ENCODE data around the gene GLYR1. TPM values are rescaled to one million over a fixed set of nuclear protein-coding genes. Genes with fewer than 3 reads are reported as not detected.

GLYR1 gene
- total RNA-seq, 4 donors from 2014 or later: 44.4 to 56.0 (median 52.0) TPM

GRCh38 chr16:4836727-4837126, 10.4 kb downstream of the GLYR1 start:
- TF ChIP-seq CTCF (IDR thresholded peaks at IDR 0.05): no peak
- DNase-seq (ENCODE audit: low spot score): no peak
- no peak for ATAC-seq (ENCODE audit: low FRiP score)

- ATAC-seq (ENCODE audit: low FRiP score): no peak
- no peak for TF ChIP-seq CTCF (IDR thresholded peaks at IDR 0.05)
- no peak for DNase-seq (ENCODE audit: low spot score)
These were observed 13.5 kb downstream of the GLYR1 start for GRCh38 chr16:4833584-4833983.

- ATAC-seq (ENCODE audit: low FRiP score) (no peak), DNase-seq (ENCODE audit: low spot score) (no peak)
- no peak for TF ChIP-seq CTCF (IDR thresholded peaks at IDR 0.05)
These were observed 14.3 kb downstream of the GLYR1 start for GRCh38 chr16:4832698-4833343.

- DNase-seq (ENCODE audit: low spot score) (no peak), ATAC-seq (ENCODE audit: low FRiP score) (no peak)
- no peak for TF ChIP-seq CTCF (IDR thresholded peaks at IDR 0.05)
These were observed 15.5 kb downstream of the GLYR1 start for GRCh38 chr16:4831616-4832015.

GRCh38 chr16:4830408-4830807, 16.7 kb downstream of the GLYR1 start:
- no peak for ATAC-seq (ENCODE audit: low FRiP score)
- TF ChIP-seq CTCF (IDR thresholded peaks at IDR 0.05): no peak

GRCh38 chr16:4828567-4829321, 18.3 kb downstream of the GLYR1 start:
- ATAC-seq (ENCODE audit: low FRiP score) (no peak), DNase-seq (ENCODE audit: low spot score) (no peak)
- no peak for TF ChIP-seq CTCF (IDR thresholded peaks at IDR 0.05)

More at GRCh38 chr16:4830408-4830807, 16.7 kb downstream of the GLYR1 start:
- DNase-seq (ENCODE audit: low spot score): no peak

GRCh38 chr16:4826980-4827379, 20.1 kb downstream of the GLYR1 start:
- TF ChIP-seq CTCF (IDR thresholded peaks at IDR 0.05): no peak
- ATAC-seq (ENCODE audit: low FRiP score) (no peak), DNase-seq (ENCODE audit: low spot score) (no peak)
